HAP-1 (cell line): ENCODE measurements around the gene UNC45A.

Experiments
- DNase-seq, 2 experiments: peaks; one replicate each; pipeline ENCODE4 v3.0.0-alpha.2; 2016 to 2020; ENCODE audit warnings: low spot score in 2 of 2
- H3K27me3 ChIP-seq: fragments of 250-450 bp; sonication (Bioruptor Pico); 2 replicates; pipeline ENCODE4 v1.5.1; 2020; ENCODE audit warnings: low read depth, mild to moderate bottlenecking, moderate library complexity
- H3K36me3 ChIP-seq: fragments of 250-450 bp; sonication (Bioruptor Pico); replicated peaks from 2 replicates; pipeline ENCODE4 v1.5.1; 2020; ENCODE audit warnings: mild to moderate bottlenecking
- H3K4me1 ChIP-seq: fragments of 250-450 bp; sonication (Bioruptor Pico); 2 replicates; pipeline ENCODE4 v1.5.1; 2020; ENCODE audit warnings: mild to moderate bottlenecking
- H3K4me3 ChIP-seq: fragments of 250-450 bp; sonication (Bioruptor Pico); 2 replicates; pipeline ENCODE4 v1.5.1; 2020; ENCODE audit warnings: mild to moderate bottlenecking, moderate library complexity
- H3K9me3 ChIP-seq: fragments of 250-450 bp; sonication (Bioruptor Pico); 2 replicates; pipeline ENCODE4 v1.5.1; 2020; ENCODE audit warnings: mild to moderate bottlenecking, moderate library complexity
- in situ Hi-C: fragments of 300-500 bp; cut with MboI; formaldehyde crosslinking; loops from 3 replicates; pipeline ENCODE4 v1.14.3; 2020; ENCODE audit warnings: low sequenced_read_pairs, inconsistent platforms, mixed read lengths

UNC45A gene

GRCh38 chr15:90932660-90932991, 2.5 kb upstream of the UNC45A start:
- Histone ChIP-seq H3K9me3 (no peaks in the 10 kb centered on the region), H3K27me3 (no peaks in the 10 kb centered on the region), H3K36me3 (peaks cover under 1% of the 10 kb centered on the region; the same call in 1 of the 2 replicates), H3K4me3 (peak overlapping the region; percentile 84), H3K4me1 (peaks cover 37% of the 10 kb centered on the region)
- DNase-seq: no peak
- in situ Hi-C loops: no loop called here

GRCh38 chr15:90933301-90933700, 1.8 kb upstream of the UNC45A start:
- H3K4me1 ChIP-seq: peaks cover 37% of the 10 kb centered on the region
- H3K27me3 ChIP-seq: no peaks in the 10 kb centered on the region
- peaks cover 7% of the 10 kb centered on the region for H3K36me3 ChIP-seq
- no peak overlapping the region for H3K4me3 ChIP-seq
- in situ Hi-C loops: no loop called here
- no peak for DNase-seq
- H3K9me3 ChIP-seq: no peaks in the 10 kb centered on the region

- DNase-seq: peak; percentile 82 to 92
These were observed 683 bp upstream of the UNC45A start for GRCh38 chr15:90934256-90934948.

GRCh38 chr15:90936823-90937222, 1.7 kb downstream of the UNC45A start:
- in situ Hi-C loops: no loop called here
- peaks cover 22% of the 10 kb centered on the region for H3K4me1 ChIP-seq

More at GRCh38 chr15:90934256-90934948, 683 bp upstream of the UNC45A start:
- Histone ChIP-seq H3K27me3 (no peaks in the 10 kb centered on the region), H3K36me3 (peaks cover 15% of the 10 kb centered on the region), H3K9me3 (no peaks in the 10 kb centered on the region), H3K4me3 (peak overlapping the region; percentile 67), H3K4me1 (peaks cover 31% of the 10 kb centered on the region)
- in situ Hi-C loops: no loop called here

DNA sequence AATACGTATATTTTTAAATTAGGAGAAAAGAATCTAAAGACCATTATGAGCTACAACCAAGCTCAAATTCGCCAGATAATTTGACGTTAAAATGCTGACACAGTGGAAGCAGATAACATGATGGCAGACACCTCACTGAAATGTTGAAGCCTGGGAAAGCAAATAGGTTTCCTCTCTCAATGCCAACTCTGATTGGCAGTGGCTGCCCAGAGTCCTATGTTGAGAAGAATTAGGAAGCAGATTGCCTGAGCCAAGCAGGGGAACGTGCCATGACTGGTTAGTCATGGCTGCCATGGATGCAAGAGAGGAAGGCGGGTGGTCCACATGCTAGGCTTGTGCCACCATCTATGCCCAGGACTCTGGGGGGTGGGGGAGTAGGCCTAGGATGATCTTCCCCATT, 3.2 kb downstream of the UNC45A start:
- no peak for DNase-seq
- H3K27me3 ChIP-seq: no peaks in the 10 kb centered on the region
- in situ Hi-C loops: no loop called here
- H3K36me3 ChIP-seq: peaks cover 49% of the 10 kb centered on the region
- no peaks in the 10 kb centered on the region for H3K9me3 ChIP-seq
- peaks cover 20% of the 10 kb centered on the region for H3K4me1 ChIP-seq
- H3K4me3 ChIP-seq: no peak overlapping the region

More at GRCh38 chr15:90936823-90937222, 1.7 kb downstream of the UNC45A start:
- H3K4me3 ChIP-seq: no peak overlapping the region
- DNase-seq: no peak
- peaks cover 37% of the 10 kb centered on the region for H3K36me3 ChIP-seq
- no peaks in the 10 kb centered on the region for H3K9me3 ChIP-seq
- no peaks in the 10 kb centered on the region for H3K27me3 ChIP-seq

DNA sequence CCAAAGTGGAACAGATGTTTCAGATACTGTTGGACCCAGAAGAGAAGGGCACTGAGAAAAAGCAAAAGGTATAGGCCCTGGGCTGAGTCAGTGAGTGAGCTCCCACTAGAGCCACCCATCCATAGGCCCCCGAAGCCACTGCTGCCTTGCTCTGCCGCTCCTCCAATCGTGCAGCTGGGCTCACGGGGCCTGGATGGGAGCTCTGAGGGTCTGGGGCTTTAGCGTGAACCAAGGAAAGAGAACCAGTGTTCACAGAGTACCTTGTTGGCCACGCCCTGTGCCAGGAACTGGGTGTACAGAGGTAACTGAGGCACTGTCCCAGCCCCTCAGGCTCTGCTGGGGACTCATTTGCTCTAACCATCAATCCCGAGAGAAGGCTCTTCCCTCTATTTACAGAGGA, 4.7 kb downstream of the UNC45A start:
- H3K9me3 ChIP-seq: no peaks in the 10 kb centered on the region
- no peaks in the 10 kb centered on the region for H3K27me3 ChIP-seq
- no peak for DNase-seq
- H3K4me3 ChIP-seq: no peak overlapping the region
- H3K36me3 ChIP-seq: peaks cover 54% of the 10 kb centered on the region
- in situ Hi-C loops: no loop called here
- peaks cover 12% of the 10 kb centered on the region for H3K4me1 ChIP-seq

DNA sequence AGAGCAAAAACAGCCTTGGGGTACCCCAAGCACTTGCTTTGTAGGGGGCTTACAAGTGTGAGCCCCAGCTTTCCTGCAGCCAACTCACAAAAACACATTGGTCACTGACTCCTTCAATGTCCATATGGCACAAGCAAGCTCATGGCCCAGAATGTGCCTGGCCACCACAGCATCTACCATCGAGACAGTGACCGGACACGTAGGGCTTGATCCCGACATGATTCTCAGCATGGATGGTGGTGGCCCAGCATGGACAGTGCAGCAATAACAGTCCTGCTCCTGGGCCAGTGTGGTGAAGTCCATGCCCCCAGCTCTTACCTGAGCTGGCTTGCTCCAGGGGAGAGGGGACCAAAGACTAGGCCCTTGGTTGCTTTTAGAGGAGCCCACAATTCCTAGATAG, 6.0 kb downstream of the UNC45A start:
- Histone ChIP-seq H3K4me1 (peaks cover 9% of the 10 kb centered on the region), H3K9me3 (no peaks in the 10 kb centered on the region), H3K4me3 (no peak overlapping the region), H3K36me3 (peaks cover 66% of the 10 kb centered on the region), H3K27me3 (no peaks in the 10 kb centered on the region)
- in situ Hi-C loops: no loop called here
- DNase-seq: no peak

GRCh38 chr15:90942354-90943120, 7.5 kb downstream of the UNC45A start:
- Histone ChIP-seq H3K4me3 (no peak overlapping the region), H3K9me3 (no peaks in the 10 kb centered on the region), H3K36me3 (peaks cover 73% of the 10 kb centered on the region), H3K4me1 (no peaks in the 10 kb centered on the region), H3K27me3 (no peaks in the 10 kb centered on the region)
- in situ Hi-C loops: no loop called here
- no peak for DNase-seq

DNA sequence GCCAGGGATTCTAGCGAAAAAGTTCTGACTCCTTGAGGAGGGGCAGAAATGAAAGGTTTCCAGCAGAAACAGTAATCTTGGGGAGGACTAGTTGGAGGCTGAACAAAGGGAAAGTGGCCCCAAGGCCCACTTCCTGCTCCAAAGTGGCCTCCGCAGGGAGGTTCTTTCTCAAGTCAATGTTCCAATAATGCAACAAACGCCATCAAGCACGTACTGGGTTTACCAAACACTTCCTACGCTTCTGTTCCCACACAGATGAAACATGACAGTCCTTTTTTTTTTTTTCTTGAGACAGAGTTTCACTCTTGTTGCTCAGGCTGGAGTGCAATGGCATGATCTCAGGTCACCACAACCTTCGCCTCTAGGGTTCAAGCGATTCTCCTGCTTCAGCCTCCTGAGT, 10.0 kb downstream of the UNC45A start:
- no peaks in the 10 kb centered on the region for H3K4me1 ChIP-seq
- no peaks in the 10 kb centered on the region for H3K27me3 ChIP-seq
- in situ Hi-C loops: no loop called here
- no peaks in the 10 kb centered on the region for H3K9me3 ChIP-seq
- no peak for DNase-seq
- H3K36me3 ChIP-seq: peaks cover 70% of the 10 kb centered on the region
- no peak overlapping the region for H3K4me3 ChIP-seq

DNA sequence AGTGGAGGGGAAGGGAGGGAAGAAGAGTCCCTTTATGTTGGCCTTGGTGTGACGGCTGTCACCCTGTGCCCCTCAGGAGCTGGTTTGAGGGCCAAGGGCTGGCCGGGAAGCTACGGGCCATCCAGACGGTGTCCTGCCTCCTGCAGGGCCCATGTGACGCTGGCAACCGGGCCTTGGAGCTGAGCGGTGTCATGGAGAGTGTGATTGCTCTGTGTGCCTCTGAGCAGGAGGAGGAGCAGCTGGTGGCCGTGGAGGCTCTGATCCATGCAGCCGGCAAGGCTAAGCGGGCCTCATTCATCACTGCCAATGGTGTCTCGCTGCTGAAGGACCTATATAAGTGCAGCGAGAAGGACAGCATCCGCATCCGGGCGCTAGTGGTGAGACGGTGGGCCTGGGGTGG, 11.5 kb downstream of the UNC45A start:
- Histone ChIP-seq H3K9me3 (no peaks in the 10 kb centered on the region), H3K36me3 (peaks cover 68% of the 10 kb centered on the region), H3K4me1 (no peaks in the 10 kb centered on the region), H3K27me3 (no peaks in the 10 kb centered on the region), H3K4me3 (no peak overlapping the region)
- no peak for DNase-seq
- in situ Hi-C loops: no loop called here

- no peaks in the 10 kb centered on the region for H3K27me3 ChIP-seq
- H3K4me3 ChIP-seq: no peak overlapping the region
- no peak for DNase-seq
- no peaks in the 10 kb centered on the region for H3K4me1 ChIP-seq
- H3K36me3 ChIP-seq: peaks cover 66% of the 10 kb centered on the region
- in situ Hi-C loops: no loop called here
- no peaks in the 10 kb centered on the region for H3K9me3 ChIP-seq
These were observed 12.0 kb downstream of the UNC45A start for GRCh38 chr15:90946941-90947576.

DNA sequence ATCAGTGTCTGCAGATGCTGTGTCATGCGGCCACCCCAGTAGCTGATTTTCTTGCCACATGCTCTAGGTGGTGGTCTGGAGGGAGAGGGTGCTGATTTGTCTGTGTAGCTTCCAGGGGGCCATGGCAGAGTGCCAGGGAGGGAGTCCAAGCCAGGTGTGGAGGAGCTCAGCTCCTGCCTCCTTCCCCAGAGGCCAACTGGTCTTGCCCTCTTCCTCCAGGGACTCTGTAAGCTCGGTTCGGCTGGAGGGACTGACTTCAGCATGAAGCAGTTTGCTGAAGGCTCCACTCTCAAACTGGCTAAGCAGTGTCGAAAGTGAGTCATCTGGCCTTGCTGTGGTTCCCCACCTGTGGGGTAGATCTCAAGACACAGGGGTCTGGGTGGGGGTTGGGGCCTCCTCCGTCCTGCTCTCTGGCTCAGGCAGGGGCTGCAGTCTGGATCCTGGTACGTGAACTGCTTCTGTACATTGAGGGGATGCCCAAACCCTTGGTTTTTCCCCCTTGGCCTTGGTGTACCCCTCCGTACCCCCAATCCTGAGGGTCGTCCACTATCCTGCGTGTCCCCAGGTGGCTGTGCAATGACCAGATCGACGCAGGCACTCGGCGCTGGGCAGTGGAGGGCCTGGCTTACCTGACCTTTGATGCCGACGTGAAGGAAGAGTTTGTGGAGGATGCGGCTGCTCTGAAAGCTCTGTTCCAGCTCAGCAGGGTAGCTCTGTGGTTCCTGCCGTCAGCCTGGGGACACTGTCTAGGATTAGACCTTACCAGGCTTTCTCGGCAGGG, 12.7 kb downstream of the UNC45A start:
- Histone ChIP-seq H3K4me3 (no peak overlapping the region), H3K27me3 (no peaks in the 10 kb centered on the region), H3K4me1 (no peaks in the 10 kb centered on the region), H3K9me3 (no peaks in the 10 kb centered on the region), H3K36me3 (peaks cover 64% of the 10 kb centered on the region)
- in situ Hi-C loops: no loop called here
- no peak for DNase-seq

- Histone ChIP-seq H3K36me3 (peaks cover 67% of the 10 kb centered on the region), H3K9me3 (no peaks in the 10 kb centered on the region), H3K4me3 (no peak overlapping the region), H3K27me3 (no peaks in the 10 kb centered on the region), H3K4me1 (no peaks in the 10 kb centered on the region)
- in situ Hi-C loops: no loop called here
- DNase-seq: no peak
These were observed 13.4 kb downstream of the UNC45A start for GRCh38 chr15:90948506-90948905.
